ENCODE results near the gene NRCAM.

DNA sequence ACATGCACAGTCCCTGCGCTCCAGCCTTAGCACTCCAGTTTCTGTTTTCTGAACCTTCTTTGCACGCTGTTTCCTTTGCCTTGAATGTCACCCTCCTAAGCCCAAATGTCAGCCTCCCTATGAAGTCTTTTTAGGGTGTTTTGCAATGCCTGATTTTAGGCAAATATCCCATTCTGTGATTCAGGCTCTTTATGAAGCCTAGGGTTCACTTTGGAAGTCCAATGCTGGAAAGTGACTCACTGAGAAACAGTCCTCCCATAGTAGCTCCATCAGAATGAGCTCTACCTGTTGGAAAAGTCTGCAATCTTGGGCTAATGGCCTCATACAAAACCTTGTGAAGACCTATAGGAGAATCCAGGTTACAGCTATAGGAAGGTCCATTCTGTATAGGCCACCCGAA is 331.4 kb downstream of the NRCAM start:
- TF ChIP-seq ZNF70 (CRISPR knock-in tag; IDR thresholded peaks at IDR 0.05) (no peak), ESRRG (CRISPR knock-in tag; IDR thresholded peaks at IDR 0.05) (no peak)
- TF ChIP-seq, protein P1, sequence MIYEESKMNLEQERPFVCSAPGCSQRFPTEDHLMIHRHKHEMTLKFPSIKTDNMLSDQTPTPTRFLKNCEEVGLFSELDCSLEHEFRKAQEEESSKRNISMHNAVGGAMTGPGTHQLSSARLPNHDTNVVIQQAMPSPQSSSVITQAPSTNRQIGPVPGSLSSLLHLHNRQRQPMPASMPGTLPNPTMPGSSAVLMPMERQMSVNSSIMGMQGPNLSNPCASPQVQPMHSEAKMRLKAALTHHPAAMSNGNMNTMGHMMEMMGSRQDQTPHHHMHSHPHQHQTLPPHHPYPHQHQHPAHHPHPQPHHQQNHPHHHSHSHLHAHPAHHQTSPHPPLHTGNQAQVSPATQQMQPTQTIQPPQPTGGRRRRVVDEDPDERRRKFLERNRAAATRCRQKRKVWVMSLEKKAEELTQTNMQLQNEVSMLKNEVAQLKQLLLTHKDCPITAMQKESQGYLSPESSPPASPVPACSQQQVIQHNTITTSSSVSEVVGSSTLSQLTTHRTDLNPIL (CRISPR knock-in tag; IDR thresholded peaks at IDR 0.05; ENCODE audit: low read depth) = no peak
